Vagina (tissue), 2 donors: ENCODE data around the gene YAF2. TPM values are rescaled to one million over a fixed set of nuclear protein-coding genes. Genes with fewer than 3 reads are reported as not detected.
A peak's percentile ranks its signal among the peaks of the same experiment; 100 is the strongest.

Source experiments
- DNase-seq, 2 donors: peaks; one replicate each; pipeline ENCODE4 v3.0.0-alpha.2; 2017; ENCODE audit errors: extremely low spot score in 2 of 2
- H3K27ac ChIP-seq: fragments of 200-600 bp; sonication (generic); one replicate; pipeline ENCODE4 v1.5.1; 2019
- H3K27me3 ChIP-seq: fragments of 200-600 bp; sonication (generic); one replicate; pipeline ENCODE4 v1.5.1; 2019
- H3K36me3 ChIP-seq, 2 donors: fragments of 200-600 bp; sonication (generic); one replicate each; pipeline ENCODE4 v1.5.1; 2017 to 2019
- H3K4me1 ChIP-seq: fragments of 200-600 bp; sonication (generic); one replicate; pipeline ENCODE4 v1.5.1; 2019
- H3K4me3 ChIP-seq, 2 donors: fragments of 200-600 bp; sonication (generic); 1 replicate in 1 of 2; 2 replicates in 1 of 2; pipeline ENCODE4 v1.5.1; 2016 to 2019
- H3K9me3 ChIP-seq: fragments of 200-600 bp; sonication (generic); one replicate; pipeline ENCODE4 v1.5.1; 2019
- CTCF ChIP-seq, 3 experiments: fragments of 450-650 bp in 2 of 3; fragments of 200-600 bp in 1 of 3; sonication (generic) in 1 of 3; IDR thresholded peaks; one replicate each; pipeline ENCODE4 v1.5.1; 2017 to 2019; ENCODE audit warnings: antibody characterized with exemption in 3 of 3, mild to moderate bottlenecking in 2 of 3, moderate library complexity in 2 of 3
- POLR2A ChIP-seq, 2 donors: fragments of 450-650 bp; IDR thresholded peaks; one replicate each; pipeline ENCODE4 v1.6.1; 2017; ENCODE audit warnings: antibody characterized with exemption in 2 of 2, mild to moderate bottlenecking in 2 of 2, moderate library complexity in 2 of 2
- POLR2AphosphoS5 ChIP-seq, 2 donors: sonication (generic); formaldehyde crosslinking; IDR thresholded peaks; one replicate each; pipeline ENCODE4 v1.9.0; 2017; ENCODE audit warnings: antibody characterized with exemption in 2 of 2, mild to moderate bottlenecking in 2 of 2, low read depth in 1 of 2; ENCODE audit not compliant: insufficient read depth in 1 of 2
- intact Hi-C: fragments of 100-400 bp; cut with DNase I; formaldehyde crosslinking; loops from one replicate; pipeline ENCODE4 v1.15.1; 2023
- total RNA-seq: library from RNA; depleted of rRNA; stranded (reverse); fragments of >200 nt; gene quantifications from one replicate; pipeline ENCODE4 v1.2.3, GENCODE V29; 2016

Gene YAF2
- total RNA-seq, 1 donor from 2014 or later, result 23.1 TPM

GRCh38 chr12:42129595-42130204, 108.3 kb downstream of the YAF2 start:
- DNase-seq, result no peak
- Histone ChIP-seq H3K4me3 (no peak overlapping the region), H3K36me3 (no peaks in the 10 kb centered on the region), H3K4me1 (peaks cover 12% of the 10 kb centered on the region), H3K27ac (no peak overlapping the region), H3K27me3 (no peaks in the 10 kb centered on the region), H3K9me3 (no peaks in the 10 kb centered on the region)
- TF ChIP-seq POLR2A (IDR thresholded peaks at IDR 0.05) (no peak), POLR2AphosphoS5 (IDR thresholded peaks at IDR 0.05; ENCODE audit: insufficient read depth in 1 of 2, low read depth in 1 of 2) (peak in 1 of 2 donors; percentile 53), CTCF (IDR thresholded peaks at IDR 0.05) (peak; percentile 54 to 90 (median 67))
- intact Hi-C loops, result loop anchor here (5.0 kb wide), 1 partner anchor 203 kb away; no protein-coding TSS in a partner anchor

GRCh38 chr12:42128888-42129287, 109.2 kb downstream of the YAF2 start:
- TF ChIP-seq POLR2A (IDR thresholded peaks at IDR 0.05), result no peak
- no peak for TF ChIP-seq POLR2AphosphoS5 (IDR thresholded peaks at IDR 0.05; ENCODE audit: insufficient read depth in 1 of 2, low read depth in 1 of 2)
- no peak for TF ChIP-seq CTCF (IDR thresholded peaks at IDR 0.05)
- Histone ChIP-seq H3K27me3 (no peaks in the 10 kb centered on the region), H3K27ac (no peak overlapping the region), H3K9me3 (no peaks in the 10 kb centered on the region), H3K4me1 (peaks cover 12% of the 10 kb centered on the region), H3K36me3 (no peaks in the 10 kb centered on the region), H3K4me3 (no peak overlapping the region)
- no peak for DNase-seq
- intact Hi-C loops, result loop anchor here (5.0 kb wide), 1 partner anchor 203 kb away; no protein-coding TSS in a partner anchor

DNA sequence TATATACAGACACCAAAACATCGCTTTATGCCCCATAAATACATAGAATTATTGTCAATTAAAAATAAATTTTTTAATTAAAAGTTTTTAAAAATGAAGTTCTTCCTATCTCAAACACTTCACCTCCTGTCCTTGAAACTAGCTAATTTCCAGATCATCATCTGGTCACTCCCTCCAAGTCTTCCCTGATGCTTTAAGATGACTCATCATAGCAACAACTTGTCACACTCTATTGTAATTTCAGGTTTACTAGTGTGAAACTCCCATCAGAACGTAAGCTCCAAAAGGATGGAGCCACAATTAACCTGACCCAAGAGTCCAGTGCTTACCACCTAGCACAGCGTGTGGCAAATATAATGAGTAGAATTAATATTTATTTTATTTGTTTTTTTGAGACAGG, 109.7 kb downstream of the YAF2 start:
- Histone ChIP-seq H3K4me3 (no peak overlapping the region), H3K4me1 (peaks cover 12% of the 10 kb centered on the region), H3K36me3 (no peaks in the 10 kb centered on the region), H3K9me3 (no peaks in the 10 kb centered on the region), H3K27ac (no peak overlapping the region), H3K27me3 (no peaks in the 10 kb centered on the region)
- no peak for DNase-seq
- no peak for TF ChIP-seq POLR2A (IDR thresholded peaks at IDR 0.05)
- TF ChIP-seq POLR2AphosphoS5 (IDR thresholded peaks at IDR 0.05; ENCODE audit: insufficient read depth in 1 of 2, low read depth in 1 of 2), result no peak
- no peak for TF ChIP-seq CTCF (IDR thresholded peaks at IDR 0.05)
- intact Hi-C loops, result loop anchor here (5.0 kb wide), 1 partner anchor 204 kb away; no protein-coding TSS in a partner anchor

DNA sequence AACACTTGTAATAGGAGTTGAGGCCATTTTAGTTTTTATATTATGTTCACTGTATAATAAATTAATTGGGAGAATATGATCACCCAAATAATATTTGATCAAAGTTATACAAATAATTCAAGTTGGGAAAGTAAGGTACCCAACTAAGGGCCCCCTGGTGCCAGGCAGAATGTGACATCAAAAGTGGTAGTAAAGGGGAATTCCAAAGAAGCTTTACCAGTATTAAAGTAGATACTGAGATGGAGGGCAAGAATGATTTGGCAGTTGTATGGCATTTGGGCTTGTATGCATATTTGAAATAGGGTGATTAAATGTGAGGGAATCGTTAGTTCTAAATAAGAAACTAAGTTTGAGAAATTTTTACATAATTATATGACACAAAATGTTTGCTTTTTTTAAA, 111.1 kb downstream of the YAF2 start:
- no peaks in the 10 kb centered on the region for H3K27me3 ChIP-seq
- H3K4me3 ChIP-seq, result no peak overlapping the region
- H3K9me3 ChIP-seq, result no peaks in the 10 kb centered on the region
- intact Hi-C loops, result loop anchor here (5.0 kb wide), 1 partner anchor 205 kb away; no protein-coding TSS in a partner anchor
- no peak for TF ChIP-seq CTCF (IDR thresholded peaks at IDR 0.05)
- TF ChIP-seq POLR2A (IDR thresholded peaks at IDR 0.05), result no peak
- no peak for TF ChIP-seq POLR2AphosphoS5 (IDR thresholded peaks at IDR 0.05; ENCODE audit: insufficient read depth in 1 of 2, low read depth in 1 of 2)
- peaks cover 12% of the 10 kb centered on the region for H3K4me1 ChIP-seq
- no peak for DNase-seq
- H3K36me3 ChIP-seq, result no peaks in the 10 kb centered on the region
- no peak overlapping the region for H3K27ac ChIP-seq

- Histone ChIP-seq H3K27ac (no peak overlapping the region), H3K36me3 (no peaks in the 10 kb centered on the region), H3K4me1 (peaks cover 6% of the 10 kb centered on the region), H3K4me3 (no peak overlapping the region), H3K9me3 (no peaks in the 10 kb centered on the region), H3K27me3 (no peaks in the 10 kb centered on the region)
- DNase-seq, result no peak
- intact Hi-C loops, result loop anchor here (5.0 kb wide), 1 partner anchor 207 kb away; no protein-coding TSS in a partner anchor
- TF ChIP-seq POLR2A (IDR thresholded peaks at IDR 0.05) (no peak), CTCF (IDR thresholded peaks at IDR 0.05) (no peak), POLR2AphosphoS5 (IDR thresholded peaks at IDR 0.05; ENCODE audit: insufficient read depth in 1 of 2, low read depth in 1 of 2) (no peak)
Measured at GRCh38 chr12:42125388-42125767, 112.7 kb downstream of the YAF2 start.
